Fibroblast of skin of left quadriceps (primary cell): ENCODE data around the gene EPB41L2.
"Not testable (repeated sequence)": the region's sequence is repeated elsewhere in the genome, so short reads cannot be mapped to it uniquely, and the experiment has no call there.

Experiments
- DNase-seq, 2 experiments: peaks; one replicate each; pipeline ENCODE4 v3.0.0-alpha.2; 2013; ENCODE audit warnings: low read depth in 2 of 2

EPB41L2 gene

GRCh38 chr6:131036143-131036542 is 26.9 kb downstream of the EPB41L2 start:
- DNase-seq = no peak

GRCh38 chr6:131035582-131035981 is 27.5 kb downstream of the EPB41L2 start:
- DNase-seq = no peak

- DNase-seq = no peak
Measured at GRCh38 chr6:131033631-131034030, 29.4 kb downstream of the EPB41L2 start.

GRCh38 chr6:131029626-131030297 is 33.3 kb downstream of the EPB41L2 start:
- DNase-seq = peak in 1 of 2 experiments; percentile 51

- DNase-seq = no peak
Measured at GRCh38 chr6:131027326-131027725, 35.7 kb downstream of the EPB41L2 start.

- no peak for DNase-seq
Measured at GRCh38 chr6:131026243-131026642, 36.8 kb downstream of the EPB41L2 start.

GRCh38 chr6:131024565-131024964 is 38.5 kb downstream of the EPB41L2 start:
- no peak for DNase-seq

GRCh38 chr6:131023834-131024504 is 39.1 kb downstream of the EPB41L2 start:
- no peak for DNase-seq

GRCh38 chr6:131022691-131023090 is 40.4 kb downstream of the EPB41L2 start:
- no peak for DNase-seq

- DNase-seq = no peak
Measured at GRCh38 chr6:131017962-131018361, 45.1 kb downstream of the EPB41L2 start.

- no peak for DNase-seq
Measured at GRCh38 chr6:131015630-131016263, 47.3 kb downstream of the EPB41L2 start.

- no peak for DNase-seq
Measured at GRCh38 chr6:131015025-131015591, 47.9 kb downstream of the EPB41L2 start.

- DNase-seq = no peak
Measured at GRCh38 chr6:131014080-131014776, 48.8 kb downstream of the EPB41L2 start.

GRCh38 chr6:131013495-131013894 is 49.5 kb downstream of the EPB41L2 start:
- peak; percentile 87 to 88 for DNase-seq

GRCh38 chr6:131009790-131010189 is 53.3 kb downstream of the EPB41L2 start:
- DNase-seq = no peak

- not testable (repeated sequence) for DNase-seq
Measured at GRCh38 chr6:131008965-131009364, 54.1 kb downstream of the EPB41L2 start.

- DNase-seq = not testable (repeated sequence)
Measured at GRCh38 chr6:131007964-131008363, 55.1 kb downstream of the EPB41L2 start.

GRCh38 chr6:131007286-131007685 is 55.8 kb downstream of the EPB41L2 start:
- DNase-seq = no peak

- no peak for DNase-seq
Measured at GRCh38 chr6:131005439-131006016, 57.5 kb downstream of the EPB41L2 start.

GRCh38 chr6:131004936-131005335 is 58.1 kb downstream of the EPB41L2 start:
- no peak for DNase-seq

GRCh38 chr6:131004387-131004755 is 58.7 kb downstream of the EPB41L2 start:
- DNase-seq = no peak
